Left cardiac atrium (tissue), 4 donors: ENCODE measurements around the gene VIPAS39. TPM values are rescaled to one million over a fixed set of nuclear protein-coding genes. Genes with fewer than 3 reads are reported as not detected.

ENCODE experiments used
- ATAC-seq, 2 donors: fragments of 200-7000 bp; cut with Tn5 transposase; one replicate each; pipeline ENCODE4 v1.9.1; 2020; ENCODE audit warnings: mild to moderate bottlenecking in 2 of 2, moderate library complexity in 2 of 2
- DNase-seq: peaks from one replicate; pipeline ENCODE4 v3.0.0-alpha.2; 2020
- intact Hi-C, 2 donors: fragments of 100-400 bp; cut with DNase I; formaldehyde crosslinking; loops; one replicate each; pipeline versions ENCODE4 v1.14.1 to v1.15.1; 2022 to 2023
- total RNA-seq, 2 donors: library from RNA; stranded (reverse); fragmentation: NEBNext Ultra II Directional; extraction: Animal tissue kit (Norgen Biotek cat#: 25700); gene quantifications; one replicate each; pipeline ENCODE4 v1.2.1, GENCODE V29; 2021
- donor health status: DM: no; HTN: yes; CAD: no.
- donor health status: DM: no; HTN: yes; CAD: no; lungs with severe emphysema.
- donor health status: DM: yes; HTN: yes; CAD: no.
- donor health status: Dilated cardiomyopathy.

VIPAS39 gene
- total RNA-seq, 2 donors from 2014 or later, result 9.1 to 11.7 TPM

GRCh38 chr14:77474479-77475177, 17.2 kb upstream of the VIPAS39 start:
- intact Hi-C loops, result no loop called here
- DNase-seq (no peak), ATAC-seq (peak in 1 of 2 donors; percentile 69)

- intact Hi-C loops, result no loop called here
- DNase-seq (no peak), ATAC-seq (no peak)
Observed at GRCh38 chr14:77473921-77474320, 16.5 kb upstream of the VIPAS39 start.

GRCh38 chr14:77470224-77470870, 12.9 kb upstream of the VIPAS39 start:
- intact Hi-C loops, result no loop called here
- ATAC-seq, result no peak

GRCh38 chr14:77469539-77469938, 12.1 kb upstream of the VIPAS39 start:
- DNase-seq, result no peak
- ATAC-seq, result no peak
- intact Hi-C loops, result no loop called here

More at GRCh38 chr14:77470224-77470870, 12.9 kb upstream of the VIPAS39 start:
- DNase-seq, result no peak

- no peak for ATAC-seq
- intact Hi-C loops, result no loop called here
- DNase-seq, result no peak
Observed at GRCh38 chr14:77469067-77469505, 11.7 kb upstream of the VIPAS39 start.

- intact Hi-C loops, result no loop called here
- ATAC-seq, result no peak
- no peak for DNase-seq
Observed at GRCh38 chr14:77467801-77468200, 10.4 kb upstream of the VIPAS39 start.

- DNase-seq (peak; percentile 52), ATAC-seq (no peak)
- intact Hi-C loops, result no loop called here
Observed at GRCh38 chr14:77459072-77459723, 1.8 kb upstream of the VIPAS39 start.

- intact Hi-C loops, result no loop called here
- DNase-seq (no peak), ATAC-seq (peak; percentile 17 to 66)
Observed at GRCh38 chr14:77458249-77458950, 999 bp upstream of the VIPAS39 start.

GRCh38 chr14:77457115-77457521, 283 bp downstream of the VIPAS39 start:
- ATAC-seq (no peak), DNase-seq (no peak)
- intact Hi-C loops, result no loop called here

GRCh38 chr14:77455966-77456640, 1.3 kb downstream of the VIPAS39 start:
- intact Hi-C loops, result no loop called here
- ATAC-seq (no peak), DNase-seq (no peak)

- ATAC-seq (no peak), DNase-seq (no peak)
- intact Hi-C loops, result no loop called here
Observed at GRCh38 chr14:77442196-77442595, 15.2 kb downstream of the VIPAS39 start.

- ATAC-seq (no peak), DNase-seq (no peak)
- intact Hi-C loops, result no loop called here
Observed at GRCh38 chr14:77439861-77440260, 17.5 kb downstream of the VIPAS39 start.

- ATAC-seq (no peak), DNase-seq (no peak)
- intact Hi-C loops, result no loop called here
Observed at GRCh38 chr14:77438596-77438995, 18.8 kb downstream of the VIPAS39 start.

- ATAC-seq, result no peak
- intact Hi-C loops, result no loop called here
- DNase-seq, result no peak
Observed at GRCh38 chr14:77436042-77436441, 21.4 kb downstream of the VIPAS39 start.

- ATAC-seq (no peak), DNase-seq (no peak)
- intact Hi-C loops, result no loop called here
Observed at GRCh38 chr14:77426396-77426795, 31.0 kb downstream of the VIPAS39 start.

GRCh38 chr14:77424862-77425261, 32.5 kb downstream of the VIPAS39 start:
- ATAC-seq (no peak), DNase-seq (no peak)
- intact Hi-C loops, result no loop called here

- DNase-seq, result no peak
- intact Hi-C loops, result no loop called here
Observed at GRCh38 chr14:77423423-77423822, 34.0 kb downstream of the VIPAS39 start, which contains the start of gene NOXRED1. NOXRED1 (minus strand) TSS chr14:77423523; CDS start chr14:77422889, 634 bp downstream.

GRCh38 chr14:77421201-77421600, 36.2 kb downstream of the VIPAS39 start:
- no peak for ATAC-seq
- intact Hi-C loops, result no loop called here
- DNase-seq, result no peak

More at GRCh38 chr14:77423423-77423822, 34.0 kb downstream of the VIPAS39 start, which contains the start of gene NOXRED1:
- no peak for ATAC-seq

GRCh38 chr14:77416836-77417235, 40.6 kb downstream of the VIPAS39 start:
- DNase-seq (no peak), ATAC-seq (no peak)
- intact Hi-C loops, result no loop called here
